Measurements from ENCODE around the gene CCDC83.
"Not testable (repeated sequence)": the region's sequence is repeated elsewhere in the genome, so short reads cannot be mapped to it uniquely, and the experiment has no call there.

CCDC83 gene

DNA sequence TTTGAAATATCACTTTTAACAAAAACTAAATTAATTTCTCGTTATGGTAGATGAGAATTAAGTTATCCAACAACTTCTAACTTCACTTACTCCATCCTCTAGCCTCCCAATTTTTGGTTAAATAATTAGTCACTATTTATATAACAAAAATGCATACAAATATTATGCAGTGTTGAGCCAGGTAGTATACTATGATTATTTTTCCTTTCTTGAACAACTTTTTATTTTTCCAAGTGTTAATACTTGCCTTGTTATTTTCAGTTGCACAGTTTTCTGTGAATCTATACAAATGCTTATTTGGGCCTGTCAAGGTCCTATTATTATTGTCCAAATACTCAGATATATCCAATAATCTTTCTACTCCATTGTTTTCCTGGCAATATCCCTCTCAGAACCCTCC is 19.9 kb upstream of the CCDC83 start:
- no peak overlapping the region for H3K4me3 ChIP-seq (ENCODE audit: low read depth, low read length)

DNA sequence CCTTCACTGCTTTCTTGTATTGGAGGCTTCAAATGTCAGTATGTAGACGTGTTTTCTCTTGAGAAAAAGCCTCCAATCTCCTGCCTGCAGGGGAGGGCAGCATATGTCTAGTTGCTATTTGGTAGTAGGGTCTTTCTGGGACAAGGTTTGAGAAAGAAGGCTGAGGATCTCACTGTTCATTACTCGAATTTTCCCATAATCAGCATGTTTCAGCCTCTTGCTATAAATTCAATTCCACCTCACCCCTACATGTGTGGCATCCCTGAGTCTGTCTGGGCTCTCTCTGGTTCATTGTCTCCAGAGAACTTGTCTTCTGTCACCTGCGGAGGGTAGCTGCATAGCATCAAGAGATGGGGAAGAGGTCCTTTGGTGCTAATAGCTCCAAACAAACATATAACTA is 19.5 kb upstream of the CCDC83 start:
- no peak overlapping the region for H3K4me3 ChIP-seq (ENCODE audit: low read depth, low read length)

DNA sequence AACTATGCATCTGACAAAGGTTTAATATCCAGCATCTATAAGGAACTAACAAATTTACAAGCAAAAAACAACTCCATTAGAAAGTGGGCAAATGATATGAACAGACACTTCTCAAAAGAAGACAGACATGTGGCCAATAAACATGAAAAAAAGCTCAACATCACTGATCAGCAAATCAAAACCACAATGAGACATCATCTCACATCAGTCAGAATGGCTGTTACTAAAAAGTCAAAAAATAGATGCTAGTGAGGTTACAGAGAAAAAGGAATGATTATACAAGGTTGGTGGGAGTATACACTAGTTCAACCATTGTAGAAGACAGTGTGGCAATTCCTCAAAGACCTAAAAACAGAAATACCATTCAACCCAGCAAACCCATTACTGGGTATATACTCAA is 14.3 kb upstream of the CCDC83 start:
- not testable (repeated sequence) for H3K4me3 ChIP-seq (ENCODE audit: low read depth, low read length)

DNA sequence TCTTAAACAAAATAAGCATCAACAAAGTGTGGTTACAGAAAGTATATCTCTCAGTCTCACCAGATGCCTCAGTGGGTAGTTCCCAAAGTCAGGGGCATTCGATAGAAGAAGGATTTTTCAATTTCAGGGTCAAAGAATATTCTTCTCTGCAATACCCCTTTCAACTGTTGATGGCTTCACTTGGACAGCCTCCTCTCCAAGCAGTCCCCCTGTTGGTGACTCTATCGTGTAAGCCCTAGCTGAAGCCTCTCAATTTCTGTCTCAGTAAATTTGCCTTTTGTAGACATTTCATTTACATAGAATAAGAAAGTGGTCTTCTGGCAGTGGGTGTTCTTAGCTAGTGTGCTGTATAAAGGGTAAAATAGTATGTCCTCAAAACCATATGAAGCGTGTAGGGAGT is 11.3 kb upstream of the CCDC83 start:
- no peak overlapping the region for H3K4me3 ChIP-seq (ENCODE audit: low read depth, low read length)

DNA sequence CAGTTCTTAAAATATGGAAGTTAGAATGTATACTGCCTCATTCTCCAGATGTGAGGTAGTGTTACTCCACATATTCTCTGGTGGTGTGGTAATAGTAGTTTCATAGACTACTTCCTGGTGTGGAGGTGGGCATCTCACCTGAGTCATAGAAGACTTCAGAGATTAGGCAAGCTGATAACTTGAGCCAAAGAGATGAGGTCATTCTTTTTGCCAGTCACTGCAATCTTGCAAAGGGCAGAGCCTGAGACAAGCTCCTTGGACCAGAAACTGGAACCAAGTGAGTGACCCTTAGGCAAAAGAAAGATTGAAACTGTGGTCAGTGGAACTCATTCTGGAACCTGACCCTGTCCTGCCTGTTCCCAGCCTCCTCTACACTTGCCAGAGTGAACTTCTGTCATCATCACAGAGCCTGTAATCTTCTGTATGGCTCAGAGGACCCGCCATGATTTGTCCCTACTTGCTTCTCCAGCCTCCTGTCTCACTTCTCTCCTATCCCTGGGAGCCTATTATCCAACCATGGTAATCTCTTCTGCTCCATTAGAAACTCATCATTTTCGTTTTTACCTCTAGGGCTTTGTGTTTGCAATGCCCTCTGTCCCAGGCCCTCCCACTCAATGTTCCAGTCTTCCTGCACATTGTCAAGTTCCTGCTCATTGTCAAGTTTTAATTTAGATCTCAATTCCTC is 10.6 kb upstream of the CCDC83 start:
- H3K4me3 ChIP-seq (ENCODE audit: low read depth, low read length): no peak overlapping the region

DNA sequence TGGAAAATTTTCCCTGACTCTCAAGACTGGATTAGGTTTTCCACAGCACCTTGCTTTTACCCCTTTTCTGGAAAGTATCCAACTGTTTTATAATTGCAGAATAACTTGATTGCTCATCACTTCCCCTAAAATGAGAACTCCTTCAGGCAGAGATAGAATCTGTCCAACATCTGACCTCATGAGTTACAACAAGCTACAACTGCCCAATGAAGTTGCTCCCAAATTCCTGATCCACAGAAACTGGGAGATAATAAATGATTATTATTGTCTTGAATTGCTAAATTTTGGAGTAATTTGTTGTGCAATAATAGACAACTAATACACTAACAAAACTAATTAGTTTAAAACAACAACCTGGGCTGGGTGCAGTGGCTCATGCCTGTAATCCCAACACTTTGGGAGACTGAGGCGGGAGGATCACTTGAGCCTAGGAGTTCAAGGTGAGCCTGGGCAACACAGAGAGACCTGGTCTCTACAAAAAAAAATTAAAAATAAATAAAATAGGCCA is 10.0 kb upstream of the CCDC83 start:
- H3K4me3 ChIP-seq (ENCODE audit: low read depth, low read length): no peak overlapping the region

DNA sequence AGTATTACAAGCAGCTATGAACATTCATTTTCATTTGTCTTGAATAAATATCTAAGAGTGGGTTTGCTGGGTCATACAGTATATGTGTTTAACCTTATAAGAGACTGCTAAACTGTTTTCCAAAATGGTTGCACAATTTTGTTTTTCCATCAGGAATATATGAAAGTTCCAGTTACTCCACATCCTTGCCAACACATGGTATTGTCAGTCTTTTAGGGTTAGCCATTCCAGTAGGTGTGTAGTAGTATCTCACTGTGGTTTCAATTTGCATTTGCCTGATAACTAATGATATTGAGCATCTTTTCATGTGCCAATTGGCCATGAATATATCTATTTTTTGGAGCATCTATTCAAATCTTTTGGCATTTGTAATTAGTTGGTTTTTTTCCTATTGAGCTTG is 7.7 kb upstream of the CCDC83 start:
- H3K4me3 ChIP-seq (ENCODE audit: low read depth, low read length): no peak overlapping the region

DNA sequence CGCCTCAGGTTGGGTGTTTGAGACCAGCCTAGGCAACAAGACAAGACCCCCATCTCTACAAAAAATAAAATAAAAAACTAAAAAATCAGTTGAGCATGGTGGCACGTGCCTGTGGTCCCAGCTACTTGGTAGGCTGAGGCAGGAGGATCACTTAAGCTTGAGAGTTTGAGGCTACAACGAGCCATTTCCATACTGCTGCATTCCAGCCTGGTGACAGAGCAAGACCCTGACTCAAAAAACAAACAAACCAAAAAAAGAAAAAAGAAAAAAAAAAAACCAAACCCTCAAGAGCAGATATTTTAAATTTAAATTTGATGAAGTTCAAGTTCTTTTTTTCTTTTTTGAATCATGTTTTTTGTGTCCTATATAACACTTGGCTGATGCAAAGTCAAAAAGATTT is 7.2 kb upstream of the CCDC83 start:
- no peak overlapping the region for H3K4me3 ChIP-seq (ENCODE audit: low read depth, low read length)

DNA sequence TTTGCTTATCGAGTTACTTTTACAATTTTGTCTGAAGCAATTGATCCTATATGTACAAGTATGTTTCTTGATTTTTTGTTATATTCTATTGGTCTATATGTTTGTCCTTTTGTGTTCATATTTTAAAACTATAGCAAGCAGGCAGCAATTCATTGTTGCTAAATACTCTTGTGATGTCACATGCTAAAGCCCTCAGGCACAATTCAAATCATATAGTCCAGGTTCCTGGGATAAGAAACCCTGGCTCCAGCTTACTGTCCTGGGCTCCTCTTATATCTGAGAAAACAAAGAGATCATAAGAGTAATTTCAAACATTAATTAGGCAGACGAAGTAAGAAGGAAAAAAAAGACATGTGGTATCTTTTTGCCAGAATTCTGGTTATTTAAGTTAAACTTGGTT is 6.6 kb upstream of the CCDC83 start:
- no peak overlapping the region for H3K4me3 ChIP-seq (ENCODE audit: low read depth, low read length)

DNA sequence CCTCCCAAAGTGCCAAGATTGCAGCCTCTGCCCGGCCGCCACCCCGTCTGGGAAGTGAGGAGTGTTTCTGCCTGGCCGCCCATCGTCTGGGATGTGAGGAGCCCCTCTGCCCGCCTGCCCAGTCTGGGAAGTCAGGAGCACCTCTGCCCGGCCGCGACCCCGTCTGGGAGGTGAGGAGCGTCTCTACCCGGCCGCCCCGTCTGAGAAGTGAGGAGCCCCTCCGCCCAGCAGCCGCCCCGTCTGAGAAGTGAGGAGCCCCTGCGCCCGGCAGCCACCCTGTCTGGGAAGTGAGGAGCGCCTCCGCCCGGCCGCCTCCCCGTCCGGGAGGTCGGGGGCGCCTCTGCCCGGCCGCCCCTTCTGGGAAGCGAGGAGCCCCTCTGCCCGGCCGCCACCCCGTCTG is 2.4 kb upstream of the CCDC83 start:
- not testable (repeated sequence) for H3K4me3 ChIP-seq (ENCODE audit: low read depth, low read length)

DNA sequence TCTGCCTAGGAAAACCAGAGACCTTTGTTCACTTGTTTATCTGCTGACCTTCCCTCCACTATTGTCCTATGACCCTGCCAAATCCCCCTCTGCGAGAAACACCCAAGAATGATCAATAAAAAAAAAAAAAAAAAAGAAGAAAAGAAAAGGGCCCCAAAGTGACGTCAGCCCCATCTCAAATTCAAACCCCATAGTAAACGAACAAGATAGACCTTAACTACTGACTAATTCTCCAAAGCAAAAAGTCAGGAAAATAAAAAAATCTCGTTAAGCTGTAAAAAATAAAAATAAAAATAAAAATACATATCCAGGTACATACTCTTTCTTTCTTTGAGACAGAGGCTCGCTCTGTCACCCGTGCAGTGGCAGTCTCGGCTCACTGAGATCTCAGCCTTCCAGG is 1.6 kb upstream of the CCDC83 start:
- H3K4me3 ChIP-seq (ENCODE audit: low read depth, low read length): not testable (repeated sequence)

DNA sequence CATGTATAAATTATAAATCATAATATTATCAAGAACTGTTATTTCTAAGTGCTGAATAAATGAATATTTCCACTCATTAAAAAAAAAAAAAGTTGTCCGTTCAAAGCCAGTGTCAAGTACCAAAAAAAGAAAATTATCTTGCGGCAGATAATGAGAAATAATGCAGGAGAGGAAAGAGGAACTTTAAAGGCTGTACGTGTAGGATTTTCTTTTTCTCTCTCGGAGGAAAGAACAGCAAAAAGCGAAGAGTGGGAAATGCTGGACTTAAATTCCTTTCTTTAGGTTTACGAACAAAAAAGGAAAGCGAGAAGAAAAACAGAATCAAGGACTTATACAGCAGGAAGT is 999 bp upstream of the CCDC83 start:
- peak overlapping the region; percentile 56 for H3K4me3 ChIP-seq (ENCODE audit: low read depth, low read length)

DNA sequence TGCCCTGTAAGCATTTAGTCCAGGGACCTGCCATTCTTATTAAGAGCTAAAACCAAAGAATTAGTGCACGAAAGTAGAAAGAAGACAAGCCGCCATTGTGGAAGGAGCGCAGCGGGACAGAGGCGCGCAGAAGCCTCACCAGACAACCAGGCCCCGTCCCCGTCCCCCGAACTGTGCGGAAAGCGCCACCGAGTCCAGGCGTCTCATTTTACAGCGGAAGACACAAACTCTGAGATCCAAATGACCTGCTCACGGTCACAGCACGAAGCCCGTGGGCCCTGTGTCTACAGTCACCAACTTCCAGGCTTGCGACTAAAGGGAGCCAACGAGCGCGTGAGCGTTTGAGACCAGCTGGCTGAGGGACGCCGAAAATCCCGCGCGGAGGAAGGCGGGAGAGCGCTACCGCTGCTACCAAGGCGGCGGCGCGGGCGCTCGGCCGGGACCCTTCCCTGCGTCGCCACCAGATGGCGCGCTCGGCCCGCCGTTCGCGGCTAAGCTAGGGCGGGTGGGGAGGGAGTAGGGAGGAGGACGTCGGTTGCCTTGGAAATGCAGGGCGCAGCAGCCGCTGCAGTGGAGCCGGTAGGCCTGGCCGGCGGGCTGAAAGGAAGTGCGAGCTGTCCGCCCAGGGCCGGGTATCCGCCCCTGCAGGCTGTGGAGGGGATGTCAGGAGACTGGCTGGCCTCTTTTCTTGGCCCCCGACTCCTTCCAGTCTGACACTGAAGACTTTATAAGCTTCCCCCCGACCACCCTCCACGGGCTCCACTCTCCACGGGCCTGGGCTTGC is 434 bp upstream of the CCDC83 start:
- peak overlapping the region; percentile 56 for H3K4me3 ChIP-seq (ENCODE audit: low read depth, low read length)

DNA sequence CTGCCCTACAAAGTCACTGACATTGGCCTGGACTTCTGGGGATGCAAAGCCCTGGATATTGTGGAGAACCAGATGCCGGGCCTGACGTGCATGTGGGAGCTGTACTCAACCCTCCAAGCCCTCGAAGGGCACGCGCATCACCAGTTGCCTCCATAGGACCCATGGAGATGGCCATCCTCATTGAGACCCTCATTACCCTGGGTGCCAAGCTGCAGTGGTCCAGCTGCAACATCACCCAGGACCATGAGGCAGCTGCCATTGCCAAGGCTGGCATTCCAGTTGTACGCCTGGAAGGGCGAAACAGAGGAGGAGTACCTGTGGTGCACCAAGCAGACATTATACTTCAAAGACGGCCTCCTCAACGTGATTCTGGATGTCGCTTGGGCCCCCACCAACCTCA is 1.9 kb downstream of the CCDC83 start:
- H3K4me3 ChIP-seq (ENCODE audit: low read depth, low read length): no peak overlapping the region

DNA sequence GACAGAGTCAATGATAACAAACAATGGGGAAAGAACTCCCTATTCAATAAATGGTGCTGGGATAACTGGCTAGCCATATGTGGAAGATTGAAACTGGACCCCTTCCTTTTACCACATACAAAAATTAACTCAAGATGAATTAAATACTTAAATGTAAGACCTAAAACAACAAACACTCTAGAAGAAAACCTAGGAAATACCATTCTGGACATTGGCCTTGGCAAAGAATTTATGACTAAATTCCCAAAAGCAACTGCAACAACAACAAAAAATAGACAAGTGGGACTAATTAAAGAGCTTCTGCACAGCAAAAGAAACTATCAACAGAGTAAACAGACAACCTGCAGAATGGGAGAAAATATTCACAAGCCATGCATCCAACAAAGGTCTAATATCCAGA is 4.4 kb downstream of the CCDC83 start:
- H3K4me3 ChIP-seq (ENCODE audit: low read depth, low read length): not testable (repeated sequence)

DNA sequence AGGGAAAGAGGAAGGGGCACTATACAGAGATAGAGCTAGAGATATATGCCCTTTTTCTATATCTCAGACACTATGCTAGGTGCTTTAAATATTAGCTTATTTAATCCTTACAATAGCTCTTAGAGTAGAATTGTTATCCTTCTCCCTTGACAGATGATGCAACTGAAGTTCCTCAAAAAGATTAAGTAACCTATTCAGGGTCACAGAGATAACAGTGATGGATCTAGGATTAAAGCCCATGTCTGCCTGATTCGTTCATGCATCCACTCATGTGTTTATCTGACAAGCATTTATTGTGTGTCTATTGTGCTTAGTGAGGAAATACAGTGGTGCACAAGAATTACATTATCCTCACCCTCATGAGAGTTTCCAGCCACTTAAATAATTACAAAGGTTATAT is 8.7 kb downstream of the CCDC83 start:
- no peak overlapping the region for H3K4me3 ChIP-seq (ENCODE audit: low read depth, low read length)

DNA sequence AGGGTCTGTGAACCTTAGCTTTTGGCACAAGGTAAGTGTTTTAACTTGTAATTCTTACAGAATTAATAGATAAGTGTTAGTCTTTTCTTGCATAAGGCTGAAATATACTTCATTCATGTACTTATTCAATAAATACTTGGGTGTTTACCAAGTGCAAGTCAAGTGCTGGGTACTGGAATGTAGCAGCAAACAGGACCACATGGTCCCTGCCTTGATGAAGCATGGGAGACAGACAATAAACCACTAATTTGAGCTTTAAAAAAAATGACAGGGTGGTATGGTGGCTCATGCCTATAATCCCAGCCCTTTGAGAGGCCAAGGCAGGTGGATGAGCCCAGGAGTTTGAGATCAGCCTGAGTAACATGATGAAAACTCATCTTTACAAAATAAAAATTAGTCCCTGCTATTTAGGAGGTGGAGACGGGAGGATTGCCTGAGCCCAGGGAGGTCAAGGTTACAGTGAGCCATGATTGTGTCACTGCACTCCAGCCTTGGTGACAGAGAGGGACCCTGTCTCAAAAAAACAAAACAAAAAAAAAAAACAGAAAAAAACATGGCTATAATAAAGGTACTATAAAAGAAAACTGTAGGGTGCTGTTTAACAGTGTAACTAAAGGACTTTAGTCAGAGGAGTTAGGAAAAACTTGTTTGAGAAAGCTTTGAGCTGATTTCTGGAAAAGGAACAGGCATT is 11.1 kb downstream of the CCDC83 start:
- H3K4me3 ChIP-seq (ENCODE audit: low read depth, low read length): no peak overlapping the region

DNA sequence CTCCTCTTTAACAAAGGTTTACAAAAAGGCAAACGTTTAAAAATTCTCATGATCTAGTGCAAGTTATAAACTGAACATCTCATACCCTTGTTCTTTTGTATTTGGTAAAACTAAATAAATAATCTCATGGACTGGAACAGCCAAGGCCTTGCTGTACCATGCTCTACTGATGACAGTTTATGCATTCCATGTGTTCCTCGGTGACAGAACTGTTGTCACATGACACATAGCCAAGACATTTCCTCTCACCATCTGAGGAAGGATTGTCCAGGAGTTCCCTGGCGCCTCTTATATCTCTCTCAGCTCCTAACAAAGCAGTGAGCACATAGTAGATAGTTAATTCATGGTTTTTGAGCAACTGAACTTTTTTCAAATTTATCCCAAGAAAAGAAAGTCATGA is 12.6 kb downstream of the CCDC83 start:
- H3K4me3 ChIP-seq (ENCODE audit: low read depth, low read length): no peak overlapping the region

DNA sequence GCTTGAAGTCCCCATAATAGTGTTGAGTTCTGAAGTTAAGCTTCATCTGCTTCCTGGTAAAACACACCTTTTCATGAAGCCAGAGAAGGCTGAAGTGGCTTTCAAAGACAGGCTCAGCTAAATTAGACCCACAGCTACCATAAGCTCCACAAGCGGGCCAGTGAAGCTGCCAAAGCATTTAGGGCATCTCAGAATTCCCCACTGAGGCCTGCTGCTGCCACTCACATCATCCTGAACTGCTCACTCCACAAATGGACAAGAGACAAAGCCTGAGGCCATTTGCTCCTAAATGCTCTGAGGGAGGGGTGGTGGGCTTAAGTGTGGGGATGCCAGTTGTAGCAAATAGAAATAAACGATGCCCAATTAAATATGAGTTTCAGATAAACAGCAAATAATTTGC is 14.6 kb downstream of the CCDC83 start:
- no peak overlapping the region for H3K4me3 ChIP-seq (ENCODE audit: low read depth, low read length)

DNA sequence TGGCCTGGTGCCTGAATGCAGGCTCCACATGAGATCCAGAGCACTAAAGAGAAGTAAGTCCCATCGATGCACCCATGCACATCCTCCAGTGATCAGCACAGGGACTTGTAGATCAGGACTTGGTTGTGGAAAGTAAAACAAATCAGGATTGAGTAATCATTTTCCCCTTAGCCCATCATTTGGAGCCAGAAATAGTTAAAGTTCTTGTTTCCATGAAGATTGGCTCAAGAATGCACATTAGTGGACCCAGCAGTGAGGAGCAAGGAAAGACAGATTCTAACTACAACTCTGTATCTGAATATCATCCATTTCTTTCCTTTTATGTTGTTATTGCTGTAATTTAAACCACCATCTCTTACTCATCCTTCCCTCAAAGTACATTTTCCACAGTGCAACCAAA is 19.1 kb downstream of the CCDC83 start:
- no peak overlapping the region for H3K4me3 ChIP-seq (ENCODE audit: low read depth, low read length)

DNA sequence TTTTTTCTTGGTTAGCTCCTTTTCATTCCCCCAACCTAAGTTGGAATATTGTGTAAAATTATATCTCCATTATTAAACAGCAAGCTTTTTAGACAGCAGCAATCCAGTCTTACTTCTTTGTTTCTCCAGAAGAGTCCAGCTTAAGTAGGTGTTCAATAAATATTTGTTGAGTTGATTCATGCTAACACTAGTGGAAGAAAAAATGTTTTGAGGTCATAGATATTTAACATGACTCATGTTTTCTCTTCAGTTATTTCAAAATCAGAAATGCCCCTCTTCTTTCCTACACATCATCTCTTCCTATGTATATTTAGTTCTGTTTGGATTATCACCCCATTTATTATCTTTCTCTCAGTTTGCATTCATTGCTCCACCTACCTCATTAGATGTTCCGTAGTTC is 20.3 kb downstream of the CCDC83 start:
- no peak overlapping the region for H3K4me3 ChIP-seq (ENCODE audit: low read depth, low read length)

DNA sequence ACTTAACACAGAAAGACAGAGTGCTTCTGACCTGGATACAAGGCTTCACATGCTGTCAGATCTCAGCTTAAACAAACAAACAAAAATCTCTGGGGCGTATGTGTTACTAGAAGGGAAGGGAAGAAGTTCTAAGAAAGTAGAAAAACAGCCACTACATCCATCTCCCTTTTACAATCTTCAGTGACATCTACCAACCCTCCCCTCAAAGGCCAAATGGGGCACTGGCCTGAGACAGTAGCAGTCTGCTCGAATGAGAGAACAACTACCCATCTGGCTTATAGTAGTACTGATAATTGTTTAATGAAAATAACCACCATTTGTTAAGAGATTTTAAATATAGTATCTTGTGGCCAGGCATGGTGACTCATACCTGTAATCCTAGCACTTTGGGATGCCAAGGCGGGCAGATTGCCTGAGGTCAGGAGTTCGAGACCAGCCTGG is 29.4 kb downstream of the CCDC83 start:
- no peak overlapping the region for H3K4me3 ChIP-seq (ENCODE audit: low read depth, low read length)
